ENCODE data around the gene PRKCE.

PRKCE gene

GRCh38 chr2:46067501-46068305 is 416.2 kb downstream of the PRKCE start:
- DNase-seq, result no peak

DNA sequence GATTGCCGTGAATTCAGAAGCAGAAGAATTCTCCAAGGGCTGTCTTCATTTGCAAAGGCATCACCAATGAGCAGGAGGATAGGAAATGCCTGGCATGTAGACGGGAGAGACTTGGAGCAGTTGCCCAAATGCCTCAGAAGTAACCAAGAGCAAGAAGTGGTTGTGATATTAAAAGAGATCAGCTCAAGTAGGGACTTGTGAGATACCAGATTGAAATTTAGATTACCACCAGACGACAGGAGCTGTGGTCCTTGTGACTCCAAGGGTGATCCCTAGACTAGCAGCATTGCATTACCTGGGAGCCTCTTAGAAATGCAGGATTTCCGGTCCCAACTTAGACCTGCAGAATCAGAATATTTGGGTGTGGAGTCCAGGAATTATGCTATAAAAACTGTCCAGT is 417.2 kb downstream of the PRKCE start:
- DNase-seq, result no peak

DNA sequence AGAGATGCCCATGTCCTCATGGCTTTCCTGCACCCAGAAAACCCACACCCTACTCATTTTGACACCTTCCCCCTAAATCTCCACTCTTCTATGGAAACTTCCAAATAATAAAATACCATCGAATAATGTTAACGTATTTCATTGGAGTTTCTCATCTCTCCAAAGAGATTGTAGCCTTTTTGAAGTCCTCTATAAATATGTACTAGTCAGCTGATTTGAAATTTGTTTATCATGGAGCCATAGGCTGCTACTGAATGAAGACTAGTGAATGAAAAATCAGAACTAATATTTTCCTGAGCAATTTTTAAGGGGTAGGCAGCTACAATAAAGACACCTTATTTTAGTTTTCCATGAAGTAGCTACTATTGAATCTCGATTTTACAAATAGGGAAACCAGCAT is 419.6 kb downstream of the PRKCE start:
- no peak for DNase-seq

DNA sequence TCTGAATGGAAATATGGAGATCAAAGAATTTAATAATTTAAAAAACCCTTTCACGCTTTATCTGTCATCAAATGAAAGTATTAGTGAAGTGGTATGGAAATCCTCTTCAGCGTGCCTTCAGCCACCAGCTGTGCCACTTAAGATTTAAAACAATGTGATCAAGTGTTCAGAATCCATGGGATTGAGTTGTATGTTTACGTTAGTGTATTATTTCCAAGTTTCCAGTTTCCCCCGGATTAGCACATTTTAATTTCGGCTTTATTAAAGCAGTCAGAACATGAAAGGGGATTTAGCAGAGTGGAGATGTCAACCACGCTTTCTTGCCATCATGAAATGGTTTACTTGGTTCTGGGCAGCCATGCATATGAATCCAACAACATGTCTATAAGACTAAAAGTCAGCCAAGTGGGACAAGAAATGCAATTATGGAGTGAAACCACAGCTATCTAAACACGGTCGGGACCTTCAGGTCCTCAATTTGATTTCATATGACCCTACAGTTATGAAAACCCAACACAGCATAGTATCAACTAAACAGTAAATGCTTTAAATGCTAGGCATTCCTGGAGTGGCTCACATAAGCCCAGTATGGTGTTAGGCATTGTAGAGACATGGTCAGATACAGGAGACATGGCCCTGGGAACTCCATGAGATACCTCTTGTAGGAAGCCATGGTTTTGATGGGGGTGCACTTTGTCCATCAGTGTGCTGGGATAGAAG is 420.8 kb downstream of the PRKCE start:
- no peak for DNase-seq

DNA sequence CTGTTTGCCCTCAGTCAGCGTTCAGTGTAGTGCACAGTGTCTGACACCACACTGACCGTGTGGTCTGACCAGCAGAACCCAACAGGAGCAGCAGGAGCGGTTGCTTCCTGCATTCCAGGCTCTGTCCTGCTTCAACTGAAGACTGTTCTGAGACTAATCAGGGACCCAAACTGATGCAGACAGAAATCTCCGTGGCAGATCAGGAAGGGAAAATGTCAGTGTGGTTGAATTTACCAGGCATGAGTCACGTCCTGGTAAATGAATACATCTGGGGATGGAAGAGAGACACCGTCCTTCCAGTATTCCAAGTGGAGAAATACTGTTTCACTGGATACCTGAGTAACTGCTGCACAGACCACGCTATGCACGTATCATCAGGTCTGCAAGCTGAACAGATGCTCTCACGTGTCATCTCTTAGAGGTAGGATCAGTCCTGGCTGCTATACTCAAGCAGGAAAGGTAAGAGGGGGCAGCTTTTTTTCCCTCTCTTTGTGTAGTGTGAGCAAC is 422.1 kb downstream of the PRKCE start:
- no peak for DNase-seq

- DNase-seq, result no peak
Measured at GRCh38 chr2:46074501-46074900, 423.0 kb downstream of the PRKCE start.

- no peak for DNase-seq
Measured at GRCh38 chr2:46075848-46076247, 424.4 kb downstream of the PRKCE start.

DNA sequence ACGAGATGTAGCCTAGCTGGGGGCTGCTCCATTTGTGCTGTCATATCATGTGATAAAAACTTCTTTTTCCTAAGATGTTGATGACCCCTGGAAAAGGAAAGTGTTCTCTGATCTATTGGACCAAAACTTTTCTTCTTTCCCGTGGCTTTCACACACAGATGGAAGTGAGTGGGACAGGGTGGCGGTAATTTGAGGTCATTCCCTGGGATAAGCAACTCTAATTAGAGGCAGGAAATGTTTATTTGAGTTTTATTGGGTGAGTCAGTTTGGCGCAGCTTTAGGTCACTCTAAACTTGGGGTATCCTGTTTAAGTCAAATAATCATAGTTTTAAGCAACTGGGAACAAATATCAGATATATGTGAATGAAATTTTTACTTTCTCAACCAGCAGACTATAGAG is 424.8 kb downstream of the PRKCE start:
- DNase-seq, result no peak

GRCh38 chr2:46076875-46077274 is 425.4 kb downstream of the PRKCE start:
- DNase-seq, result no peak

DNA sequence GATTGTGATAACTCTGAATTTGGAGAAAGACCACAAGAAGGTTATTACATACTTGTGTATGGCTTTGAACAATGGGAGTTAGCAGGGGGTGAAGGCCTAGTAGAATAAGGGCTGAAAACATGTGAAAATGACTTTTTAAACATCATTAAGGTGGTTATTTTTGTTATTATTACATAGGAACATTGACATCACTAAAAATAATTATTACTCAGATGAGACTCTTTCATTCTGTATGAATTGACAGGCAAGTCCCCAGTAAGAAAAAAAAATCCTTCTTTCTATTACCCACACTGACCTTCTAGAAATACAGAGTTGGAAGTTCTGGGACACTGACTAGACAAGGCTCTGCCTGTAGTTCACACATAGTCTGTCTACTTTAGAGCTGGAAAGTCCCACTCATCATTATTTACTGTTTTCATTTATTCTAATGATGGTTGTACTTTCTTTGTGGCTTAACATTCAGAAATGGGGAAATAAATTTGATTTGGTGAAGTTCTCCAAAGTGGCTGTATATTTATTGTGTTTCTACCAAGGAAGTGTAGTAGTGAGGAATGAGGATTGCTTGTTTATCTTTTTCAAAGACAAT is 426.1 kb downstream of the PRKCE start:
- no peak for DNase-seq

- no peak for DNase-seq
Measured at GRCh38 chr2:46079985-46080560, 428.6 kb downstream of the PRKCE start.

DNA sequence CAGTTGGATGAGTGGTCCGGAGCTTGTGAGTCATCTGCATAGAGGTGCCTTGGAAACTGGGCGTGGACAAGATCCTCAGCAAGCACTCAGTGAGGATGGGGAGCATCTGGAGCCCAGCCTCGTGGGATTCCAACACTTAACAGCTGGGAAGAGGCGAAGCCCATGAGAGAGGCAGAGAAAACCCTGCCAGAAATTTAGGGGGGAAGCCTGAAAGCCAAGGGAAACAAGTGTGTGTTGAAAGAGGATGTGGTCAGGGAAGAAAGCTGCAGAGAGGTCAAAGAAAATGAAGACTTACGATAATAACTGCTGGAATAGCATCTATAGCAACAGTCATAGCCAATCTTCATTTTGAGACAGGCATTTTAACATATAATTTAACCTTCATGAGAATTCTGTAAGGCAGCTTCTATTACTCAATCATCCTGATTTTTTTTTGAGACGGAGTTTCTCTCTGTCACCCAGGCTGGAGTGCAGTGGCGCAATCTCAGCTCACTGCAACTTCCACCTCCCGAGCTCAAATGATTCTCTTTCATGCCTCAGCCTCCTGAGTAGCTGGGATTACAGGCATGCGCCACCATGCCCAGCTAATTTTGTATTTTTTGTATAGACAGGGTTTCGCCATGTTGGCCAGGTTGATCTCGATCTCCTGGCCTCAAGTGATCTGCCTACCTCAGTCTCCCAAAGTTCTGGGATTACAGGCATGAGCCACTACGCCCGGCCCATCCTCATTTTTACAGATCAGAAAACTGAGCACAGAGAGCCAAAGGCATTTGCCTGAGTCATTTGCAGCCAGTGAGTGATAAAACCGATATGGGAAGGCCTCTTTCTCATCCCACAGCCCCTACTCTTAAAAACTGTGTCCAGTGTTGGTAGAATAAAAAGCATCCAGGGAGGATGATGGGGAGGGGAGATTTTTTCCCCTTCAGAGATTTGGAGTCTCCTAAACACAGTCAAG is 431.3 kb downstream of the PRKCE start:
- no peak for DNase-seq

DNA sequence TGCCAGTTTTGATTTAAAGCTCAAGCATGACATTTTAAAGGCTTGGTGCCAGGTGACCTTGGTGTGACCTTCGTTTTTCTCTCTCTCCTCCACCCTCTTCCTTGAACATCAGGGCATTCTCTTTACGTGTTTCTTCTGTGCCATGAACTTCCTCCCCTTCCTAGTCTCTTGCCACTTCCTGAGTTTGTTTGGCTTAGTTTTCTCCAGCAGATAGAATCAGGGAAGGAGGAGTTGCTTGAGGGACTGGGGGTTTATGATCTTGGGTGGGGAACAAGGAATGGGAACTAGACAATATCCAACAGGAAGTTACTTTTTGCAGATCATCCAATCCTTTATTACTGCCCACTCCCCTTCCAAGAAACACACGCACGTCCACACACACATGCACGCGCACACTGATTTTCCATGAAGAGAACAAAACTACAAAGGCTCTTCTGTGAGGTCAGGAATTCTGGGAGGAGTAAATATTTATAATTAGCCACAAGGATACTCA is 435.1 kb downstream of the PRKCE start:
- DNase-seq, result no peak

GRCh38 chr2:46087492-46087891 is 436.0 kb downstream of the PRKCE start:
- DNase-seq, result no peak

DNA sequence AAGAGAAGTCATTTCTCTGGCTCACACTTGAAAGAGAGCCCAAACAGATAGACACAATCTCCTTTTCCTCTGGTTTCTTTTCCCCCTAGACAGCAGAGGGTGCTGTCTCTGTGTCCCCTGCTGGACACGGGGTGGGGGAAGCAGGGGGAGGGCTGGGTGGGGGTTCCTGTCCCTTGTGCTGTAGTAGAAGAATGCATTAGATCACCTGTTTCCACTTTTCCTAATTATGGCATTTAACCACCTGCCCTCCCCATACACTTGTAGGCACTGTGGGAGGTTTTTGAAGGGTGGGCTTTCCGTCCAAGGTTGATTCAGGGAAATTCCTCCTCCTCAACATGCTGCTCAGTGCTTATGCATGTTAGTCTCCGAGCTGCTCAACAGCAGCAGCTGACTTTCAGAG is 439.5 kb downstream of the PRKCE start:
- DNase-seq, result no peak

DNA sequence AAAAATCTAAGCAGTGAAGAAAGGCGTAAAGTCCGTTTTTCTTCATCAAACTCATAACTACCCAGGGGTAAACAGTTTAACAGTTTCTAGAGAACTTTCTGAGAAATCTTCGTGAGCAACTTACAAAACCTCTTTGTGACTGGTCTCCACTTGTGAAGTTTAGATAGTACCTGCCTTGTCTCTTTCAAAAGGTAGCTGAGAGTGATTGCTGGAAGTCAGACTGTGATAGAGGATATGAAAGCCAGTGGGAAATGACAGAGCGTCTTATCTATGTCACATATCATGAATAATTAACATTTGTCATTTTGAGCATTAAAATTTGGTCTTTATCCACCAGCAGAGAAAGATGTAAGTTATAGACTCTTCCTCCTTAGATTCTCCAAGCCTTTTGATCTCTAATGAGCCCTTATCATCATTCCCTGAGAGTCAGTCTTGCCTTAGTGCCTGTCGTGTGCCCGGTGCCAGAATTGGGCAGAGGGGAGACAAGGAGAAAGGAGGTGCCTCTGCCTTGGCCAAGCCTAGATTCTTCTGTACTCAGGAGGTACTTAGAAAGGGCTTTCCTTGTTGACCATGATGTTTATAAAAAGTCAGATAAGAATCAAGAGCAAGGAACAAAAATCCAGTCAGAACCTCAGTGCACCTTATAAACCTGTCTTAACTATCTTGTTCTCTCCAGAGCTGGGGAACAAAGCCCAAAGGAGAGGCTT is 440.6 kb downstream of the PRKCE start:
- no peak for DNase-seq

GRCh38 chr2:46094689-46095088 is 443.2 kb downstream of the PRKCE start:
- no peak for DNase-seq

GRCh38 chr2:46095830-46096229 is 444.4 kb downstream of the PRKCE start:
- no peak for DNase-seq

DNA sequence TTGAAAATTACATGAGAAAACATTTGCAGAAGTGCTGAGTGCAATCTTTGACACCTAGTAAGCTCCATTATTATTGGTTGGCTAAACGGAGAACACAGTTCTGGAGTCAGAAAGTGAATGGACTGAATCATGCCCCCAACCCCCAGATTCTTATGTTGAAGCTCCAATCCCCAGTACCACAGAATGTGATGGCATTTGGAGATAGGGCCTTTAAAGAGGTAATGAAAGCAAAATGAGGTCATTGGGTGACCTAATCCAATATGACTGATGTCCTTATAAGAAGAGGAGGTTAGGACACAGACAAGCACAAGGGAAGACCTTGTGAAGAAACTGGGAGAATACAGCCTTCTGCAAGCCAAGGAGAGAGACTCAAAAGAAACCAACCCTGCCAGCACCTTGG is 444.8 kb downstream of the PRKCE start:
- no peak for DNase-seq

GRCh38 chr2:46097714-46098480 is 446.4 kb downstream of the PRKCE start:
- DNase-seq, result no peak

GRCh38 chr2:46098621-46099062 is 447.2 kb downstream of the PRKCE start:
- DNase-seq, result no peak
